HG03135 (cell line): ENCODE data around the gene PIP5K1C.

Experiments
- ATAC-seq: cut with Tn5 transposase; IDR thresholded peaks from one replicate; pipeline ENCODE4 v1.9.1; 2021; ENCODE audit warnings: mild to moderate bottlenecking, moderate library complexity; ENCODE audit not compliant: unreplicated experiment

The PIP5K1C gene

GRCh38 chr19:3664879-3665642 lies 35.2 kb downstream of the PIP5K1C start:
- no peak for ATAC-seq

- ATAC-seq, result no peak
Measured at GRCh38 chr19:3663838-3664237, 36.4 kb downstream of the PIP5K1C start.

GRCh38 chr19:3661284-3662238 lies 38.7 kb downstream of the PIP5K1C start:
- ATAC-seq, result no peak

DNA sequence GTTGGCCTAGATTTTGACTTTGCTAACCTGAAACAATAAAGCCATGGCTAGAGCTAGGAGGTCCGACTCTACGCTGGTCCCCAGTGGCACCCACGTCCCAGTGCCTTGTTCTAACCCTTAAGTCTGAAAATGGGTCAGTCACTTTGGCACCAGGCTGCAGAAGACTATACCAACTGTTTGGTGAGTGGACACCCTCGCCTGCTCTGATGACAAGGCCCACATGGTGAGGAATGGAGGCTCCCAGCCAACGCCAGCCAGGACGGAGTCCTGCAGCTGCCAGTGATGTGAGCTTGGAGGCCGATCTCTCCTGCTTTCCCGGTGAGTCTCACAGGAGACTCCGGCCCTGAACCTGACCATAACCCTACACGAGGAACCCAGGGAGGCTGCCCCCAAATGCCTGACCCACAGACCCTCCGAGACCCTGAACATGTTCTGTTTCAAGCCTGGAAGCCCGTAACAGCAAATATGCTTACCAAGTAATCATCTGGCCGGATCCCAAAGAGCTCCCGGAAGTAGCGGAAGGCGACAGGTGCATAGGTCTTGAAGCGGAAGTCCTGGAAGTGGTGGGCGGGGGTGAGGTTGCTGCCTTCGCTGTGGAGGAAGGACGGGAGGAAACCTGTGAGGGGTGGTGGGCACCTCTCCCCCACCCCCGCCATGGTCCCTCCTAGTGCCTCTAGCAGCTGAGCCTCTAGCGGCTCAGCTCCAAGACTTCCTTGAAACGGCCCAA lies 39.6 kb downstream of the PIP5K1C start:
- ATAC-seq, result no peak

DNA sequence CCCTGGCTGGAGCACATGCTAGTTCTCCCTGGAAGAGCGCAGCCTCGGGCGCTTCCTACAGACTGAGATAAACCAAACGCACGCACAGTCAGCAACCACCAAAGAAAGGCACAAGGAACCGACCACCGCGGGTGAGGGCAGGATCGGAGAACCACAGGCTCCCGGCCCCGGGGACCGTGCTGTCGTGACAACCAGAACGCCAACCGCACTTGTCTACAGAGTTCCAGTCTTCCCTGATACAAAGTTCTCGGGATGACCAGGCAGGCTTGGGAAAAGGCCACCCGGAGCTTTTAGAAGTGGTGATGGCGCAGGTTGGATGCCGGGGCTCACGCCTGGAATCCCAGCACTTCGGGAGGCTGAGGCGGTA lies 40.5 kb downstream of the PIP5K1C start:
- no peak for ATAC-seq

- ATAC-seq, result no peak
Measured at GRCh38 chr19:3658870-3659745, 41.2 kb downstream of the PIP5K1C start.

- no peak for ATAC-seq
Measured at GRCh38 chr19:3658004-3658869, 42.0 kb downstream of the PIP5K1C start.

- no peak for ATAC-seq
Measured at GRCh38 chr19:3657395-3657769, 42.9 kb downstream of the PIP5K1C start.

GRCh38 chr19:3656747-3657394 lies 43.4 kb downstream of the PIP5K1C start:
- no peak for ATAC-seq

- no peak for ATAC-seq
Measured at GRCh38 chr19:3656073-3656746, 44.1 kb downstream of the PIP5K1C start.

- no peak for ATAC-seq
Measured at GRCh38 chr19:3655402-3656072, 44.7 kb downstream of the PIP5K1C start.

GRCh38 chr19:3653865-3654513 lies 46.3 kb downstream of the PIP5K1C start:
- ATAC-seq, result no peak

GRCh38 chr19:3653081-3653795 lies 47.0 kb downstream of the PIP5K1C start:
- ATAC-seq, result no peak

GRCh38 chr19:3652422-3652821 lies 47.8 kb downstream of the PIP5K1C start:
- no peak for ATAC-seq

DNA sequence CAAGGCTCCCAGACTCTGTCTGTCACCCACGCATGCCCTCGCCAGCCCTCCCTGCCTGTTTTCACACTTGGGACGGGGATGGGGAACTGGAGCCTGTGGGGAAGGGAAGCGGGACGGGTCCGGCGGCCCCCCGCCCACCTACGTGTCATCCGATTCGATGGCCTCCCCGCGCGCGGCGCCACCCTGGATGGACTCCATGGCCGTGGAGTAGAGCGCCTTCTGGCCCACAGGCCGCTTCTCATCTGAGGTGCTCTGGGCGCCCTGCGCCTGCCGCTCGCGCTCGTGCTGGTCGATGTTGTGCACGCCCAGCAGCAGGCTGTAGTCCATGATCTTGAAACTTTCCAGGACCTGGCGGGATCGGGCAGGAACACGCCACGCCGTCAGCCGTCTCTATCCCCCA lies 48.6 kb downstream of the PIP5K1C start:
- no peak for ATAC-seq

DNA sequence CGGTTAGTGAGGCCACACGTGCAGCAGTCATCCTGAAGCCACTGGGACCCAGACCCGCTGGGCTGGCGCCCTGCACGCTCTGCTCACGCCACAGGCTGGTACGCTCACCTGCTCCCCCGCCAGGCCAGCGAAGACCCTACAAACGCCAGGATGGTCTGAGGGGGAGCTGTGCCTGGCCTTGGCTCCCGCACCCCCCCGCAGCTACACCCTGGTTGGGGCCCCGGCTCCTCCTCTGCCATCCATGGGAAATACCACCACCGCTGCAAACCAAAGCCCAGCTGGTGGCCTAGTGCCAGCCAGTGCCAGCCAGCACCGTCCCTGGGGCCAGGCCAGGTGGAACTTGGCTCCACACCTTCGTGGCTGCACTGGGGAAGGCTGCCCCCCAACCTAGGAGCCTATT lies 50.4 kb downstream of the PIP5K1C start:
- ATAC-seq, result no peak
